DND-41 (cell line): ENCODE results near the gene GADL1.

ENCODE experiments used
- ATAC-seq: fragments of 200-7000 bp; cut with Tn5 transposase; 3 replicates; pipeline ENCODE4 v1.9.1; 2021; ENCODE audit warnings: low read depth; ENCODE audit not compliant: insufficient read depth
- DNase-seq: peaks from one replicate; pipeline ENCODE4 v3.0.0-alpha.2; 2020
- H2AFZ ChIP-seq: 2 replicates; pipeline ENCODE4 v1.6.0; 2012; ENCODE audit warnings: low read depth, low read length
- H3K27ac ChIP-seq: 2 replicates; pipeline ENCODE4 v1.5.1; 2012; ENCODE audit warnings: low read length, inconsistent platforms
- H3K27me3 ChIP-seq: fragments of 200-600 bp; sonication (generic); 2 replicates; pipeline ENCODE4 v1.6.0; 2012; ENCODE audit warnings: low read length, mild to moderate bottlenecking, inconsistent platforms; ENCODE audit not compliant: insufficient read depth, poor library complexity
- H3K36me3 ChIP-seq: 2 replicates; pipeline ENCODE4 v1.5.1; 2012; ENCODE audit warnings: low read length, inconsistent platforms; ENCODE audit not compliant: insufficient read depth
- H3K4me1 ChIP-seq: 2 replicates; pipeline ENCODE4 v1.5.1; 2012; ENCODE audit warnings: mild to moderate bottlenecking, low read length; ENCODE audit not compliant: insufficient read depth
- H3K4me2 ChIP-seq: 2 replicates; pipeline ENCODE4 v1.6.0; 2012; ENCODE audit warnings: mild to moderate bottlenecking, moderate library complexity, low read length, inconsistent platforms; ENCODE audit not compliant: insufficient read depth
- H3K4me3 ChIP-seq, 2 experiments: fragments of 200-600 bp in 1 of 2; shearing (Covaris generic) in 1 of 2; 2 replicates each; pipeline ENCODE4 v1.5.1; 2012 to 2016; ENCODE audit warnings: inconsistent platforms in 2 of 2, low read length in 2 of 2, mild to moderate bottlenecking in 2 of 2, low read depth in 1 of 2, moderate library complexity in 1 of 2
- H3K79me2 ChIP-seq: 2 replicates; pipeline ENCODE4 v1.6.0; 2012; ENCODE audit warnings: low read length, inconsistent platforms; ENCODE audit not compliant: insufficient read depth
- H3K9ac ChIP-seq: 2 replicates; pipeline ENCODE4 v1.6.0; 2012; ENCODE audit warnings: low read depth, mild to moderate bottlenecking, inconsistent platforms, low read length, moderate library complexity
- H3K9me3 ChIP-seq: 2 replicates; pipeline ENCODE4 v1.5.1; 2012; ENCODE audit warnings: low read length, moderate library complexity, mild to moderate bottlenecking, inconsistent platforms; ENCODE audit not compliant: insufficient read depth, severe bottlenecking
- H4K20me1 ChIP-seq: 2 replicates; pipeline ENCODE4 v1.6.0; 2012; ENCODE audit warnings: low read length; ENCODE audit not compliant: insufficient read depth
- EZH2 ChIP-seq: IDR thresholded peaks from 3 replicates; pipeline ENCODE4 v1.6.1; 2012; ENCODE audit warnings: borderline replicate concordance, low read depth, mild to moderate bottlenecking, moderate library complexity, low read length, inconsistent platforms; ENCODE audit not compliant: severe bottlenecking
- TF ChIP-seq, protein P1 (sequence below): IDR thresholded peaks from 2 replicates; pipeline ENCODE4 v1.5.1; 2012; ENCODE audit warnings: borderline replicate concordance, low read length, moderate library complexity, mild to moderate bottlenecking; ENCODE audit not compliant: poor library complexity, severe bottlenecking; ENCODE audit errors: extremely low read depth

GADL1 gene

DNA sequence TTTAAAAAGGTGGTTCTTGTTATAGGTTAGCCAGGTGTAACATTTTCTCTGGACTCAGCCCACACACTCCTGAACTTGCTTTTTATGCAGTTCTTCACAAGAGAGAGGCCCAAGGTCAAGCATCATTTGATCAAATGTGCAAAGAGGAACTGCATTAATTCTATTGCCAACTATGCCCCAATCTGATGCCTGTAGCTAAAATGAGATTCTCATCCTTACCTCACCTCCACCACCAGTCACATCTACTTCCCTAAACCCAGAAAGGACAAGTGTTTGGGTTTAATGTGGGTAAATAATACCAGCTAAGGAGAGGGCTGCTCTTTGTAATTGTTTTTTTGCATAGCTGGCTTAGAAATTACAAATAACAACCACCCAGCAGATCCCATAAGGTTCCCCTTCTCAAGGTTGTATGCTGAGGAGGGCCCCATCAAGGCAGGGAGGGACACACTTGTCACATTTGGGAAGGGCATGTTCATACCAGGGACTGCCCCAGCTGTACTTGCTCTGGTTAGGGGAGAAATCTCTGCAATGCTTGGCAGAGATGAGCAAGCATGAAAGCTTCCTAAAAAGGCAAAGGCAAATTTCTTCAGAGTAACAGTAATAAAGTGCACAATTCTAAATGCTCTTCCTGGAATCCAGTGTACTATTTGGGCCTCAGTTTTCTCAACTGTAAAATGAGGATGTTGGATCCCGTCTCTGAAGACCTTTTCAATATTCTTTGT, 211.9 kb downstream of the GADL1 start:
- Histone ChIP-seq H2AFZ (no peak overlapping the region), H3K27me3 (no peaks in the 10 kb centered on the region), H3K4me2 (no peak overlapping the region), H3K4me3 (no peak overlapping the region), H3K9ac (no peak overlapping the region), H3K27ac (no peak overlapping the region), H3K79me2 (peaks cover 3% of the 10 kb centered on the region; the same call in 1 of the 2 replicates), H3K4me1 (no peaks in the 10 kb centered on the region), H4K20me1 (no peaks in the 10 kb centered on the region), H3K36me3 (peaks cover 65% of the 10 kb centered on the region), H3K9me3 (no peaks in the 10 kb centered on the region)
- no peak for DNase-seq
- no peak for ATAC-seq
- no peak for TF ChIP-seq EZH2
- TF ChIP-seq, protein P1, sequence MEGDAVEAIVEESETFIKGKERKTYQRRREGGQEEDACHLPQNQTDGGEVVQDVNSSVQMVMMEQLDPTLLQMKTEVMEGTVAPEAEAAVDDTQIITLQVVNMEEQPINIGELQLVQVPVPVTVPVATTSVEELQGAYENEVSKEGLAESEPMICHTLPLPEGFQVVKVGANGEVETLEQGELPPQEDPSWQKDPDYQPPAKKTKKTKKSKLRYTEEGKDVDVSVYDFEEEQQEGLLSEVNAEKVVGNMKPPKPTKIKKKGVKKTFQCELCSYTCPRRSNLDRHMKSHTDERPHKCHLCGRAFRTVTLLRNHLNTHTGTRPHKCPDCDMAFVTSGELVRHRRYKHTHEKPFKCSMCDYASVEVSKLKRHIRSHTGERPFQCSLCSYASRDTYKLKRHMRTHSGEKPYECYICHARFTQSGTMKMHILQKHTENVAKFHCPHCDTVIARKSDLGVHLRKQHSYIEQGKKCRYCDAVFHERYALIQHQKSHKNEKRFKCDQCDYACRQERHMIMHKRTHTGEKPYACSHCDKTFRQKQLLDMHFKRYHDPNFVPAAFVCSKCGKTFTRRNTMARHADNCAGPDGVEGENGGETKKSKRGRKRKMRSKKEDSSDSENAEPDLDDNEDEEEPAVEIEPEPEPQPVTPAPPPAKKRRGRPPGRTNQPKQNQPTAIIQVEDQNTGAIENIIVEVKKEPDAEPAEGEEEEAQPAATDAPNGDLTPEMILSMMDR: no peak

DNA sequence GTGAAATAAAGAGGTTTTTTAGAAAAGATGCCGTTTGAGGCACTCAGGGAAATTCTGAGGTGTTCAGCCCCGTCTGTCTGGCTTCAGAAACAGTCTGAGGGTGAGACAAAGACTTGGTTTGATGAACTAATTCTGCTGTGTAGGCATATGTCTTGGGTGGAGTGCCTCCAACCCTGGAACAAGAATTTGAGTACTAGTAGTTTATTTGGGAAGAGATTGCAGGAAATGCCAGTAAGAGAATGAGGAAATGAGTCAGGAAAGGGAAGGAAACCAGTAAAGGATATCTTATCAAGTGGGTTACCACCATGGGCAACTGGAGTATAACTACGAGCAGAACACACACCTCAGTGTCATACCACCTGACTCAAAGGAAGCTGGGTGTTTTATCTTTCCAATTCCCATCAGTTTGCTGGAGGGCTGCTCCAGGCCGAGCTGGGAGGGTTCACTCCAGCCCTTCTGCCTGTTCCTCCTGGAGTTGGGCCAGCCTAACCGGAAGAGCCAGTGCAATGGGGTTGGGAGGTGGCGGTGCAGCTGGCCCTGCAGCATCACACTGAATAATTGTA, 212.7 kb downstream of the GADL1 start:
- TF ChIP-seq EZH2: no peak
- H3K4me2 ChIP-seq: no peak overlapping the region
- no peak for DNase-seq
- H4K20me1 ChIP-seq: no peaks in the 10 kb centered on the region
- H3K9me3 ChIP-seq: no peaks in the 10 kb centered on the region
- H2AFZ ChIP-seq: no peak overlapping the region
- H3K4me3 ChIP-seq: no peak overlapping the region
- H3K27me3 ChIP-seq: no peaks in the 10 kb centered on the region
- no peak overlapping the region for H3K9ac ChIP-seq
- no peak for ATAC-seq
- no peaks in the 10 kb centered on the region for H3K4me1 ChIP-seq
- peaks cover 6% of the 10 kb centered on the region; the same call in 1 of the 2 replicates for H3K79me2 ChIP-seq
- peaks cover 68% of the 10 kb centered on the region for H3K36me3 ChIP-seq
- 0 out of 2 replicates have a peak overlapping the region, but pooled peaks have one; percentile 22 for H3K27ac ChIP-seq

DNA sequence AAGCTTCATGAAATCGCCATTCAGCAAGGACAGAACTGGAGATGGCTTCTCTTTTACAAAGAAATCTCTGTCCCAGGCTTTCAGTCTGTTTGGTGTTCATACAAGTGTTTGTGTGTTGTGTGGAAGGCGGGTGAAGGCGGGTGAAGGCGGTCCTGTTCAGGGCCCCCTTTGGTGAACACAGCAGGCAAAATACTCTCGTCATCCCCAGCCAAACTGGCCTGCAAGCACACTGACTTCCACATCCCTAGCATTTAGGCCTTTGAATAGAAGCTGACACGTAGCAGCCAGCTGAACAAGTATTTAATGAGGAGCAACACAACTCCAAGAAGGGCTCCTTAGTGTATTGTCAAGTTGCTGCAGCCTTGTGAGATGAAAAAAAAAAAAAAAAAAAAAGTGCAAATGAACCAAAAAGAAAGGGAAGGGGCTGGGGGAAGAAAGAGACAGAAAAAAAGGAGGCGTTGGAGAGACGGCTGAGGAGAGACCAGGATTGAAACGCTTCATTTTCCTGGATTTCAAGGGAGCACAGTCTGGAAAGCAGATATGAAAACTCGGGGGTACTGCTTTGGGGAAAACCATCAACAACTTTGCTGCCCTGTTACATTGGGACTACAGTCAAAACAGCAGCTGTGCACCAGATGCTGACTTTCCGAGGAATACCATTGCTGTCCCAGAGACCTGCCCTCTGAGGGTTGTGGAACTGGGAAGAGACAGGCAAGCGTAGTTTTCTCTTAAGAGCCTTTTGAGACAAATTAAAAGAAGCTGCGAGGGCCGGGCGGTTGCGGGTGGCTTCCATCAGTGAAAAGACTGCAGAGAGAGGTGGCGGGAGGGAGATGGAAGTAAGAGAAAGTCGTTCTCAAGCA, 213.4 kb downstream of the GADL1 start:
- no peak overlapping the region for H3K9ac ChIP-seq
- H3K9me3 ChIP-seq: no peaks in the 10 kb centered on the region
- no peak overlapping the region for H3K27ac ChIP-seq
- H4K20me1 ChIP-seq: no peaks in the 10 kb centered on the region
- H3K4me3 ChIP-seq: no peak overlapping the region
- H3K36me3 ChIP-seq: peaks cover 74% of the 10 kb centered on the region
- peaks cover 6% of the 10 kb centered on the region; the same call in 1 of the 2 replicates for H3K79me2 ChIP-seq
- H3K27me3 ChIP-seq: no peaks in the 10 kb centered on the region
- DNase-seq (no peak), ATAC-seq (no peak)
- H3K4me2 ChIP-seq: no peak overlapping the region
- H3K4me1 ChIP-seq: no peaks in the 10 kb centered on the region
- TF ChIP-seq EZH2: no peak
- TF ChIP-seq, protein P1: no peak
- no peak overlapping the region for H2AFZ ChIP-seq

DNA sequence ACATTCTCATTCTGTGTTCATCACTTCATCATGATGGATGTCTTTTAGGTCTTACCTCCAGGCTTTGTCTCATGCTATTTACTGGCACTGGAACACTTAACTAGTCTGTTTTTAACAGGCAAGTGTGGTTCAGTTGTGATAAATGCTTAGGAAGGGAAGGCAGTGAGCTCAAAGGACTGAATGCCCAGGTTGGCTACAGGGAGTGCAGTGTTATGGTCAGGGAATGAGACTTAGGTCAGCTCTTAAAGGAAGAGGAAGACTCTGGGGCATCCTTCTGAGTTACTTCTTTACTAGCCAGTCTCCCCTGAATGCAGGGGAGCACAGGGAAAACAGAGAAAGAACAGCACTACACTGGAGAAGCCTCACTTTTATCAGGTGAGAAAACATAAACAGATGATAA, 215.4 kb downstream of the GADL1 start:
- DNase-seq (no peak), ATAC-seq (no peak)
- no peak overlapping the region for H3K27ac ChIP-seq
- no peaks in the 10 kb centered on the region for H4K20me1 ChIP-seq
- H3K4me1 ChIP-seq: no peaks in the 10 kb centered on the region
- no peak overlapping the region for H3K4me3 ChIP-seq
- no peak overlapping the region for H3K4me2 ChIP-seq
- no peaks in the 10 kb centered on the region for H3K27me3 ChIP-seq
- no peak overlapping the region for H2AFZ ChIP-seq
- no peak for TF ChIP-seq EZH2
- TF ChIP-seq, protein P1: no peak
- peaks cover 78% of the 10 kb centered on the region for H3K36me3 ChIP-seq
- H3K9me3 ChIP-seq: no peaks in the 10 kb centered on the region
- H3K9ac ChIP-seq: no peak overlapping the region
- H3K79me2 ChIP-seq: peaks cover 5% of the 10 kb centered on the region; the same call in 1 of the 2 replicates
